Left ventricle myocardium inferior (tissue), 1 donor: ENCODE results near the gene FBXO42. TPM values are rescaled to one million over a fixed set of nuclear protein-coding genes. Genes with fewer than 3 reads are reported as not detected.

ENCODE experiments used
- DNase-seq: peaks from one replicate; pipeline ENCODE4 v3.0.0-alpha.2; 2020
- H3K27ac ChIP-seq: fragments of 200-600 bp; replicated peaks from 2 replicates; pipeline ENCODE4 v1.8.0; 2021
- H3K27me3 ChIP-seq: fragments of 200-600 bp; 2 replicates; pipeline ENCODE4 v1.8.0; 2021; ENCODE audit warnings: low read depth
- H3K36me3 ChIP-seq: fragments of 200-600 bp; 2 replicates; pipeline ENCODE4 v1.8.0; 2021
- H3K4me1 ChIP-seq: fragments of 200-600 bp; 2 replicates; pipeline ENCODE4 v1.8.0; 2021
- H3K4me3 ChIP-seq: fragments of 200-600 bp; 2 replicates; pipeline ENCODE4 v1.8.0; 2021; ENCODE audit warnings: mild to moderate bottlenecking, moderate library complexity
- H3K9me3 ChIP-seq: fragments of 200-600 bp; replicated peaks from 2 replicates; pipeline ENCODE4 v1.8.0; 2021
- intact Hi-C: fragments of 100-400 bp; cut with micrococcal nuclease; formaldehyde crosslinking; loops from one replicate; pipeline ENCODE4 v1.11.0; 2022
- total RNA-seq: library from RNA; stranded (reverse); fragmentation: NEBNext Ultra II Directional; extraction: Animal tissue kit (Norgen Biotek cat#: 25700); gene quantifications from one replicate; pipeline ENCODE4 v1.2.1, GENCODE V29; 2021
- TF ChIP-seq, protein P1 (sequence below): fragments of 200-600 bp; IDR thresholded peaks from 2 replicates; pipeline ENCODE4 v1.8.0; 2021; ENCODE audit warnings: antibody characterized with exemption, mild to moderate bottlenecking, borderline replicate concordance
- donor health status: DM: no; HTN: yes; CAD: no; lungs with severe emphysema.

Gene FBXO42
- total RNA-seq, 1 donor from 2014 or later: 18.6 TPM

DNA sequence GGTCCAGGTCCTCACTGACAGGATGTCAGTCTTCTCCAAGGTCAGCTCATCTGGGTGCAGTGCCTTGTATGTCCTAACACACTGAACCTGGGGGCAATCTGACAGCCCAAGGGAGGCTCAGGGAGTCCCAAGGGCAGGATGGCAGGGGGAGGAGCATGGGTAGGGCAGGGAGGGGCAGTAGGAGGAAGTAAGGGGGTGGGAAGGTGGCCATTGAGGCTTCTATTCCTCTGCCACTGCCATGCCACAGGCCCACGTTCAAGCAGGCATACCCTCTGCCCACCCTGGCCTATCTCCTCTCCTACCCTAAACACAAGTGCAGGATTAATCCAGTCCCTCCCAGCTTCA is 153.2 kb downstream of the FBXO42 start:
- no peak overlapping the region for H3K27ac ChIP-seq
- no peak overlapping the region for H3K4me3 ChIP-seq
- H3K27me3 ChIP-seq: no peaks in the 10 kb centered on the region
- intact Hi-C loops: no loop called here
- TF ChIP-seq, protein P1, sequence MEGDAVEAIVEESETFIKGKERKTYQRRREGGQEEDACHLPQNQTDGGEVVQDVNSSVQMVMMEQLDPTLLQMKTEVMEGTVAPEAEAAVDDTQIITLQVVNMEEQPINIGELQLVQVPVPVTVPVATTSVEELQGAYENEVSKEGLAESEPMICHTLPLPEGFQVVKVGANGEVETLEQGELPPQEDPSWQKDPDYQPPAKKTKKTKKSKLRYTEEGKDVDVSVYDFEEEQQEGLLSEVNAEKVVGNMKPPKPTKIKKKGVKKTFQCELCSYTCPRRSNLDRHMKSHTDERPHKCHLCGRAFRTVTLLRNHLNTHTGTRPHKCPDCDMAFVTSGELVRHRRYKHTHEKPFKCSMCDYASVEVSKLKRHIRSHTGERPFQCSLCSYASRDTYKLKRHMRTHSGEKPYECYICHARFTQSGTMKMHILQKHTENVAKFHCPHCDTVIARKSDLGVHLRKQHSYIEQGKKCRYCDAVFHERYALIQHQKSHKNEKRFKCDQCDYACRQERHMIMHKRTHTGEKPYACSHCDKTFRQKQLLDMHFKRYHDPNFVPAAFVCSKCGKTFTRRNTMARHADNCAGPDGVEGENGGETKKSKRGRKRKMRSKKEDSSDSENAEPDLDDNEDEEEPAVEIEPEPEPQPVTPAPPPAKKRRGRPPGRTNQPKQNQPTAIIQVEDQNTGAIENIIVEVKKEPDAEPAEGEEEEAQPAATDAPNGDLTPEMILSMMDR: no peak
- no peak for DNase-seq
- no peaks in the 10 kb centered on the region for H3K4me1 ChIP-seq
- no peaks in the 10 kb centered on the region for H3K9me3 ChIP-seq
- peaks cover 5% of the 10 kb centered on the region for H3K36me3 ChIP-seq

DNA sequence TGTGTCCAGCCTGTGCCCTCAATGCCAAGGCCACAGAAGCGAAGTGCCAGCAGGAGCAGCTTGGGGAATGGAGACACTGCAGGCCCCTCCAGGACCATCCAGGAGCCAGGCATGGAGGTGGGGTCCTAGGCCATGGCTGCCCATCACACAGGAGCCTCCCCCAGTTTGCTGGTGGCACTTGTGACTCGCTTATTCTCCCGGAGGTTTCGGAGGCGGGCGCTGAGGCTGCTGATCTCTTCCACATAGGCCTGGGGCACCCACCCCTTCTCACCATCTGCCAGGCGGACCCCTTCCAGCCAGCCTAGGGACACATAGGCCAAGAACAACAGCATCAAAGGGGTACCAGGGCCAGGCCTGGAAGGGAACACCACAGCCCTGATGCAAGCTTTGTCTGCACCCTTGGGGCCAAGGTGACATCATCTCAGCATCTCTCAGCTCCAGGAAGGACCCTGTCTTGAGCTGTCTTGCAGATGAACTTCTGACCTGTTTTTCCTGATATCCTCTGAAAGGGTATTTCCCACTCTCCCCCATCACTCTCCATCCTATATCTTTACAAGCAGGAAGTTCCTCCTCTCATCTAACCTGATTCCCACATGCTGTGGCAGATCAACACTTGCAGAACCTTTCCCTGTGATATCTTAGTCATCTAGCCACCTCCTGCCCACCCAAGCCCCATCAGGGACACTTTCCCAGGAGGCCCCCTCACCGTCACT is 153.7 kb downstream of the FBXO42 start:
- no peak overlapping the region for H3K27ac ChIP-seq
- peaks cover 5% of the 10 kb centered on the region for H3K36me3 ChIP-seq
- H3K4me3 ChIP-seq: no peak overlapping the region
- no peaks in the 10 kb centered on the region for H3K4me1 ChIP-seq
- H3K27me3 ChIP-seq: no peaks in the 10 kb centered on the region
- intact Hi-C loops: no loop called here
- DNase-seq: no peak
- H3K9me3 ChIP-seq: no peaks in the 10 kb centered on the region
- TF ChIP-seq, protein P1: no peak

DNA sequence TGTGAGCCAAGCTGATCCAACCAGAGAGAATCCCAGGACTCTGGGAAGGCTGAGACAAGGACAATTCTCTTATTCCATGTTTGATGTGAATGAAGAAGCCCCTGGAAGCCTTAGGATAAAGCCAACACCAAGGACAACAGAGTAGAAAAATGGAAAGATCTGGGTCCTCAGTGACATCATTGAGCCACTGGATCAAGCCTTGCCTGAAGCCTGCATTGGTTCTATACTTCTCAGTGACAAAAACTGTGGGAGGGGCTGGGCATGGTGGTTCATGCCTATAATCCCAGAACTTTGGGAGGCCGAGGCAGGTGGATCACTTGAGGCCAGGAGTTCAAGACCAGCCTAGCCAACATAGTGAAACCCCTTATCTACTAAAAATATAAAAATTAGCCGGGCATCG is 155.4 kb downstream of the FBXO42 start:
- Histone ChIP-seq H3K27ac (no peak overlapping the region), H3K4me3 (no peak overlapping the region), H3K4me1 (peaks cover 3% of the 10 kb centered on the region), H3K27me3 (no peaks in the 10 kb centered on the region), H3K36me3 (peaks cover 5% of the 10 kb centered on the region), H3K9me3 (no peaks in the 10 kb centered on the region)
- no peak for DNase-seq
- TF ChIP-seq, protein P1: no peak
- intact Hi-C loops: no loop called here

Other genes with a start within 250 kb of the FBXO42 start
- gene EPHA2, start 196.4 kb downstream of the FBXO42 start, total RNA-seq: 9.6 TPM
- gene ARHGEF19, start 139.8 kb downstream of the FBXO42 start, total RNA-seq: 2.2 TPM
- 9.7 TPM for gene CPLANE2, start 115.3 kb downstream of the FBXO42 start, total RNA-seq
- 97.3 TPM for gene SZRD1, start 14.8 kb upstream of the FBXO42 start, total RNA-seq
- not detected for gene SPATA21, start 84.9 kb upstream of the FBXO42 start, total RNA-seq
- 14.9 TPM for gene NECAP2, start 88.2 kb upstream of the FBXO42 start, total RNA-seq
- 6,072 TPM for gene RNU1-1, start 161.8 kb upstream of the FBXO42 start, total RNA-seq